Endothelial cell of umbilical vein (primary cell): ENCODE data around the gene PSMD9. TPM values are rescaled to one million over a fixed set of nuclear protein-coding genes. Genes with fewer than 3 reads are reported as not detected.

ENCODE experiments used
- BruUV-seq: library from RNA; stranded (reverse); fragments of 400-500 nt; replicated peaks from 2 replicates; lab custom pipeline; 2021; lab: Mats Ljungman, UMichigan
- CTCF ChIA-PET: fragments of 300-600, 350-600 bp; sonication (Branson Sonifier 250); formaldehyde crosslinking; loops from one replicate; lab custom pipeline; 2021; ENCODE audit warnings: antibody characterized with exemption, inconsistent platforms; lab: Charles Lee
- POLR2A ChIA-PET: fragments of 300-600, 350-600 bp; sonication (Branson Sonifier 250); formaldehyde crosslinking; loops from one replicate; lab custom pipeline; 2021; ENCODE audit warnings: antibody characterized with exemption, inconsistent platforms; lab: Charles Lee
- DNase-seq: peaks from one replicate; pipeline ENCODE4 v3.0.0-alpha.2; 2011; ENCODE audit warnings: low read depth, low spot score
- FAIRE-seq: peaks from 2 replicates; lab custom pipeline; 2011; peaks lifted over from hg19 to GRCh38; lab: Jason Lieb, UNC
- H2AFZ ChIP-seq: 2 replicates; pipeline ENCODE4 v1.6.0; 2012; ENCODE audit warnings: low read depth, low read length, control low read depth, inconsistent platforms
- H3K27ac ChIP-seq: 2 replicates; pipeline ENCODE4 v1.5.1; 2011; ENCODE audit warnings: low read depth, mild to moderate bottlenecking, control low read depth, low read length, moderate library complexity; ENCODE audit not compliant: insufficient read depth
- H3K27me3 ChIP-seq, 2 experiments: 2 replicates each; pipeline versions ENCODE4 v1.6.0 to v1.6.1; 2011; ENCODE audit warnings: low read length in 2 of 2, mixed read lengths in 1 of 2; ENCODE audit not compliant: control insufficient read depth in 2 of 2, insufficient read depth in 2 of 2
- H3K36me3 ChIP-seq, 2 experiments: 2 replicates in 1 of 2; 3 replicates in 1 of 2; pipeline ENCODE4 v1.5.1; 2011; ENCODE audit warnings: low read length in 2 of 2, mild to moderate bottlenecking in 1 of 2, moderate library complexity in 1 of 2; ENCODE audit not compliant: control insufficient read depth in 2 of 2, insufficient read depth in 2 of 2; ENCODE audit errors: extremely low read depth in 1 of 2
- H3K4me1 ChIP-seq: 3 replicates; pipeline ENCODE4 v1.5.1; 2011; ENCODE audit warnings: mild to moderate bottlenecking, low read length; ENCODE audit not compliant: control insufficient read depth, insufficient read depth; ENCODE audit errors: extremely low read depth
- H3K4me2 ChIP-seq: 2 replicates; pipeline ENCODE4 v1.6.1; 2011; ENCODE audit warnings: low read length, control low read depth, mixed read lengths; ENCODE audit not compliant: insufficient read depth
- H3K4me3 ChIP-seq, 3 experiments: fragments of 200-600 bp in 1 of 3; sonication (generic), shearing (Covaris generic) in 1 of 3; replicated peaks in 1 of 3; 2 replicates each; pipeline ENCODE4 v1.5.1; 2011 to 2016; ENCODE audit warnings: control low read depth in 3 of 3, low read length in 3 of 3, mild to moderate bottlenecking in 2 of 3, inconsistent platforms in 1 of 3, low read depth in 1 of 3, moderate library complexity in 1 of 3; ENCODE audit not compliant: insufficient read depth in 1 of 3
- H3K79me2 ChIP-seq: 2 replicates; pipeline ENCODE4 v1.6.0; 2012; ENCODE audit warnings: low read length, inconsistent platforms; ENCODE audit not compliant: control insufficient read depth, insufficient read depth
- H3K9ac ChIP-seq: replicated peaks from 2 replicates; pipeline ENCODE3; 2011; ENCODE audit warnings: low read length, control low read depth; ENCODE audit not compliant: insufficient read depth; ENCODE audit errors: extremely low read depth
- H3K9me1 ChIP-seq: replicated peaks from 3 replicates; pipeline ENCODE4 v1.6.0; 2011; ENCODE audit warnings: mild to moderate bottlenecking, low read length; ENCODE audit not compliant: control insufficient read depth, insufficient read depth; ENCODE audit errors: extremely low read depth
- H3K9me3 ChIP-seq: replicated peaks from 2 replicates; pipeline ENCODE4 v1.5.1; 2012; ENCODE audit warnings: low read length, inconsistent platforms; ENCODE audit not compliant: control insufficient read depth, insufficient read depth
- H4K20me1 ChIP-seq: replicated peaks from 2 replicates; pipeline ENCODE3; 2011; ENCODE audit warnings: mild to moderate bottlenecking, low read length; ENCODE audit not compliant: control insufficient read depth, insufficient read depth; ENCODE audit errors: extremely low read depth
- CTCF ChIP-seq, 2 donors: IDR thresholded peaks; 1 replicate in 1 of 2; 2 replicates in 1 of 2; pipeline ENCODE4 v1.5.1; 2011; ENCODE audit warnings: low read length in 2 of 2, mild to moderate bottlenecking in 2 of 2, moderate library complexity in 2 of 2, control low read depth in 1 of 2, inconsistent platforms in 1 of 2, low read depth in 1 of 2; ENCODE audit not compliant: insufficient read depth in 1 of 2; ENCODE audit errors: extremely low read depth in 1 of 2
- EZH2 ChIP-seq: IDR thresholded peaks from 2 replicates; pipeline ENCODE4 v1.6.1; 2012; ENCODE audit warnings: borderline replicate concordance, low read depth, mild to moderate bottlenecking, moderate library complexity, low read length, inconsistent platforms; ENCODE audit not compliant: severe bottlenecking
- FOS ChIP-seq: IDR thresholded peaks from 2 replicates; pipeline ENCODE4 v1.6.1; 2011; ENCODE audit warnings: mild to moderate bottlenecking, low read length, moderate library complexity, borderline replicate concordance; ENCODE audit not compliant: insufficient read depth
- GATA2 ChIP-seq: IDR thresholded peaks from 2 replicates; pipeline ENCODE4 v1.7.0; 2011; ENCODE audit warnings: low read depth, mild to moderate bottlenecking, moderate library complexity, mixed read lengths, low read length; ENCODE audit not compliant: insufficient read length, insufficient read depth
- JUN ChIP-seq: IDR thresholded peaks from 2 replicates; pipeline ENCODE4 v1.6.1; 2011; ENCODE audit warnings: borderline replicate concordance, low read depth; ENCODE audit not compliant: insufficient read length, insufficient read depth
- MAX ChIP-seq: IDR thresholded peaks from 2 replicates; pipeline ENCODE4 v1.6.1; 2011; ENCODE audit not compliant: insufficient read depth, insufficient read length
- MYC ChIP-seq: IDR thresholded peaks from one replicate; pipeline ENCODE4 v1.6.1; 2011; ENCODE audit warnings: mild to moderate bottlenecking, low read depth, low read length
- POLR2A ChIP-seq: IDR thresholded peaks from 2 replicates; pipeline ENCODE4 v1.6.1; 2012; ENCODE audit warnings: low read depth, mild to moderate bottlenecking, control low read depth, low read length
- POLR2AphosphoS5 ChIP-seq: IDR thresholded peaks from 2 replicates; pipeline ENCODE4 v1.6.1; 2012; ENCODE audit warnings: low read depth, mild to moderate bottlenecking, control low read depth, low read length, moderate library complexity; ENCODE audit not compliant: insufficient read depth
- dilution Hi-C: fragments of 300-500 bp; cut with MboI; formaldehyde crosslinking; loops from one replicate; pipeline ENCODE4 v1.15.0; 2019; ENCODE audit warnings: low sequenced_read_pairs; ENCODE audit not compliant: extremely low pct_ligation_motif_present
- intact Hi-C: fragments of 100-400 bp; cut with micrococcal nuclease; formaldehyde crosslinking; loops from one replicate; pipeline ENCODE4 v1.10.0; 2022
- polyA plus RNA-seq, 4 experiments: library from polyadenylated mRNA; depleted of rRNA in 3 of 4; stranded (reverse) in 3 of 4; unstranded in 1 of 4; fragments of >200 nt; gene quantifications; 2 replicates each; pipeline versions ENCODE4 v1.2.1 to v1.2.3, GENCODE V29; 2011 to 2012; ENCODE audit warnings: missing spikeins in 1 of 4
- total RNA-seq: library from RNA; stranded (reverse); gene quantifications from 2 replicates; pipeline ENCODE4 v1.2.3, GENCODE V29; 2021

PSMD9 gene
- total and polyA plus RNA-seq, 2 donors (not counting 3 experiments of a cell fraction or from before 2014, with no cell fraction given): 69.2 to 118 TPM

DNA sequence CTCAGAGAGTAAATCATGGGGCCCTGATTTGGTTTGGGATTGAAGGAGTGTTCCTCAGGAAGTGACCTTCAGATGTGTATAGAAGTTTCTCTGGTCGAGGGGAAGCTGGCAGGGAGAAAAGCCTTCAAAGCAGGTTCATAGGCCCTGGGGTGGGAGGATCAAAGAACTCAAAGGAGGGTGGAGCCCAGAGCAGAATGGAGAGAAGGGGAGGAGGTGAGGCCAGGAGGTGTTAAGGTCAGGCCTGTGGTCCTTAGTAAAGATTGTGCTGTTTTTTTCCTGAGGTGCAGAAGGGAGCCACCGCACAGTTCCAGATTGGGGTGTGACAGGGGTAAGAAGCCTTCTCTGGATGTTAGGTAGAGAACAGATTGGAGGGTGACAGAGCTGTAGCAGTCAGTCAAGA is 20.1 kb downstream of the PSMD9 start:
- no peak overlapping the region for H3K4me2 ChIP-seq
- no peak overlapping the region for H3K27ac ChIP-seq
- no peaks in the 10 kb centered on the region for H3K9me3 ChIP-seq
- H2AFZ ChIP-seq: no peak overlapping the region
- H3K79me2 ChIP-seq: no peaks in the 10 kb centered on the region
- no TSS peak for BruUV-seq
- dilution Hi-C loops (no loop called here), intact Hi-C loops (no loop called here)
- peaks cover 0 to 11% of the 10 kb centered on the region in 2 experiments for H3K36me3 ChIP-seq
- H3K4me1 ChIP-seq: no peaks in the 10 kb centered on the region
- ChIA-PET CTCF (interaction anchor here (2.0 kb wide), 1 partner anchor 10 kb away, joined by 5 read pairs; the partner anchor contains the start of gene CFAP251), POLR2A (no interaction called here)
- no peak for FAIRE-seq
- H3K9ac ChIP-seq: no peak overlapping the region
- DNase-seq: no peak
- H3K4me3 ChIP-seq: no peak overlapping the region
- no peak for TF ChIP-seq POLR2AphosphoS5
- TF ChIP-seq MYC: no peak
- TF ChIP-seq JUN: no peak
- TF ChIP-seq FOS: no peak
- no peak for TF ChIP-seq EZH2
- no peak for TF ChIP-seq MAX
- TF ChIP-seq GATA2: no peak
- no peak for TF ChIP-seq CTCF (IDR thresholded peaks at IDR 0.05; ENCODE audit: extremely low read depth in 1 of 2, insufficient read depth in 1 of 2, low read depth in 1 of 2, low read length in 2 of 2)
- no peak for TF ChIP-seq POLR2A
- no peaks in the 10 kb centered on the region for H3K27me3 ChIP-seq
- H4K20me1 ChIP-seq: no peaks in the 10 kb centered on the region
- H3K9me1 ChIP-seq: no peaks in the 10 kb centered on the region
